ENCODE measurements around the gene NPL. TPM values are rescaled to one million over a fixed set of nuclear protein-coding genes. Genes with fewer than 3 reads are reported as not detected.
A peak's percentile ranks its signal among the peaks of the same experiment; 100 is the strongest.

Gene NPL
- total and polyA plus RNA-seq, 9 of the 15 experiments (the other 6 are each of a cell fraction or from before 2014, with no cell fraction given), result 9.9 to 22.3 (median 14.2) TPM

GRCh38 chr1:182771187-182771984 lies 18.2 kb upstream of the NPL start:
- POLR2A ChIA-PET, result interaction anchor here (0.5 to 1.5 kb wide), 2 partner anchors 11 to 132 kb away, joined by 4 to 6 read pairs; no protein-coding TSS in a partner anchor
- no peak for ATAC-seq

GRCh38 chr1:182777386-182777785 lies 12.2 kb upstream of the NPL start:
- ATAC-seq, result no peak
- no peak for TF ChIP-seq DIDO1 (tag; IDR thresholded peaks at IDR 0.05; ENCODE audit: low read depth)
- no peak for TF ChIP-seq ZNF175 (CRISPR knock-in tag; IDR thresholded peaks at IDR 0.05; ENCODE audit: low read depth)
- TF ChIP-seq NFYB (IDR thresholded peaks at IDR 0.05; ENCODE audit: extremely low read depth, insufficient read length), result no peak
- no peak for TF ChIP-seq JUNB (CRISPR knock-in tag; conservative IDR thresholded peaks at IDR 0.05)
- TF ChIP-seq GATA2 (CRISPR knock-in tag; IDR thresholded peaks at IDR 0.05), result no peak
- no peak for TF ChIP-seq ZNF408 (CRISPR knock-in tag; IDR thresholded peaks at IDR 0.05; ENCODE audit: low read depth)
- TF ChIP-seq NFE2 (IDR thresholded peaks at IDR 0.05; ENCODE audit: low read depth), result no peak
- TF ChIP-seq TSHZ1 (CRISPR knock-in tag; IDR thresholded peaks at IDR 0.05), result no peak
- no peak for TF ChIP-seq MIER1 (IDR thresholded peaks at IDR 0.05; ENCODE audit: low read depth)
- in situ Hi-C loops (cut with MboI) (no loop called here), intact Hi-C loops (cut with micrococcal nuclease) (no loop called here)
- Histone ChIP-seq H3K4me2 (ENCODE audit: insufficient read depth, low read length) (no peak overlapping the region), H3K9me1 (ENCODE audit: control insufficient read depth, insufficient read depth, low read length) (no peaks in the 10 kb centered on the region), H3K79me2 (ENCODE audit: control insufficient read depth, insufficient read depth, low read length) (no peaks in the 10 kb centered on the region), H3K36me3 (ENCODE audit: control insufficient read depth, insufficient read depth, low read length) (no peaks in the 10 kb centered on the region), H4K20me1 (replicated peaks; ENCODE audit: control insufficient read depth, insufficient read depth, low read length) (no peaks in the 10 kb centered on the region; the same call in 1 of the 2 replicates), H2AFZ (ENCODE audit: low read depth, low read length) (no peak overlapping the region), H3K4me1 (replicated peaks in 1 of 2; ENCODE audit: control insufficient read depth in 2 of 2, insufficient read depth in 2 of 2, low read length in 2 of 2) (peaks cover 0 to 10% of the 10 kb centered on the region in 2 experiments; a peak in 2 of 5 replicates), H3K4me3 (no peak overlapping the region), H3K27ac (ENCODE audit: extremely low read depth, low read depth, low read length) (no peak overlapping the region), H3K9me3 (replicated peaks; ENCODE audit: control insufficient read depth, insufficient read depth, low read depth, low read length) (no peaks in the 10 kb centered on the region), H3K9ac (ENCODE audit: insufficient read depth in 1 of 2, low read depth in 2 of 2, low read length in 2 of 2) (no peak overlapping the region), H3K27me3 (ENCODE audit: control insufficient read depth in 2 of 2, insufficient read depth in 2 of 2, low read length in 2 of 2) (peaks cover 13 to 25% of the 10 kb centered on the region in 2 experiments; a peak in 3 of 5 replicates)
- DNase-seq (ENCODE audit: extremely low read depth in 1 of 4, low spot score in 3 of 4), result no peak
- no TSS peak for BruUV-seq (replicated peaks)
- POLR2A ChIA-PET, result interaction anchor here (1.0 kb wide), 1 partner anchor 387 kb away, joined by 3 read pairs; no protein-coding TSS in a partner anchor
- no peak for FAIRE-seq
- CTCF ChIA-PET (ENCODE audit: low intra/inter-chr PET ratio), result no interaction called here

More at GRCh38 chr1:182771187-182771984, 18.2 kb upstream of the NPL start:
- H3K79me2 ChIP-seq (ENCODE audit: control insufficient read depth, insufficient read depth, low read length), result no peaks in the 10 kb centered on the region
- DNase-seq (ENCODE audit: extremely low read depth in 1 of 4, low spot score in 3 of 4), result no peak
- WGBS (ENCODE audit: insufficient coverage, low coverage, missing lambda C conversion rate), result 1% methylated on average over 4 of the region's 4 CpGs
- no peak overlapping the region for H3K4me3 ChIP-seq
- no peaks in the 10 kb centered on the region for H4K20me1 ChIP-seq (replicated peaks; ENCODE audit: control insufficient read depth, insufficient read depth, low read length)
- H3K9me1 ChIP-seq (ENCODE audit: control insufficient read depth, insufficient read depth, low read length), result no peaks in the 10 kb centered on the region
- in situ Hi-C loops (cut with MboI) (no loop called here), intact Hi-C loops (cut with micrococcal nuclease) (no loop called here)
- no peak overlapping the region for H3K9ac ChIP-seq (ENCODE audit: insufficient read depth in 1 of 2, low read depth in 2 of 2, low read length in 2 of 2)
- CTCF ChIA-PET (ENCODE audit: low intra/inter-chr PET ratio), result no interaction called here
- BruUV-seq (replicated peaks), result no TSS peak
- H3K27ac ChIP-seq (ENCODE audit: extremely low read depth, low read depth, low read length), result no peak overlapping the region
- no peak overlapping the region for H3K4me2 ChIP-seq (ENCODE audit: insufficient read depth, low read length)
- TF ChIP-seq TEAD2 (tag; IDR thresholded peaks at IDR 0.05) (0 out of 2 replicates have a peak, but pooled peaks have one; percentile 9), ZNF79 (CRISPR knock-in tag; IDR thresholded peaks at IDR 0.05; ENCODE audit: low read depth) (no peak)
- H3K36me3 ChIP-seq (ENCODE audit: control insufficient read depth, insufficient read depth, low read length), result no peaks in the 10 kb centered on the region
- H3K4me1 ChIP-seq (replicated peaks in 1 of 2; ENCODE audit: control insufficient read depth in 2 of 2, insufficient read depth in 2 of 2, low read length in 2 of 2), result no peaks in the 10 kb centered on the region
- FAIRE-seq, result no peak
- no peaks in the 10 kb centered on the region for H3K9me3 ChIP-seq (replicated peaks; ENCODE audit: control insufficient read depth, insufficient read depth, low read depth, low read length)
- peaks cover 23 to 45% of the 10 kb centered on the region in 2 experiments for H3K27me3 ChIP-seq (ENCODE audit: control insufficient read depth in 2 of 2, insufficient read depth in 2 of 2, low read length in 2 of 2)
- no peak overlapping the region for H2AFZ ChIP-seq (ENCODE audit: low read depth, low read length)

Measured in K562 (cell line).